Lung (tissue), 12 donors: ENCODE data around the gene HCST. TPM values are rescaled to one million over a fixed set of nuclear protein-coding genes. Genes with fewer than 3 reads are reported as not detected.

Experiments
- ATAC-seq: fragments of 200-7000 bp; cut with Tn5 transposase; one replicate; pipeline ENCODE4 v1.9.1; 2020; ENCODE audit warnings: moderate number of reproducible peaks; ENCODE audit not compliant: insufficient read depth, low FRiP score
- DNase-seq, 3 donors: peaks; one replicate each; pipeline ENCODE4 v3.0.0-alpha.2; 2013 to 2017
- H3K27ac ChIP-seq, 2 donors: one replicate each; pipeline ENCODE4 v1.5.1; 2013; ENCODE audit warnings: mild to moderate bottlenecking in 2 of 2, moderate library complexity in 2 of 2, control low read depth in 1 of 2, inconsistent platforms in 1 of 2, low read depth in 1 of 2, low read length in 1 of 2
- H3K27me3 ChIP-seq, 3 donors: one replicate each; pipeline ENCODE4 v1.5.1; 2013; ENCODE audit warnings: low read length in 2 of 3; ENCODE audit not compliant: control insufficient read depth in 3 of 3, insufficient read depth in 3 of 3
- H3K36me3 ChIP-seq, 4 donors: one replicate each; pipeline ENCODE4 v1.5.1; 2013; ENCODE audit warnings: low read length in 4 of 4, mild to moderate bottlenecking in 1 of 4, moderate library complexity in 1 of 4; ENCODE audit not compliant: control insufficient read depth in 4 of 4, insufficient read depth in 4 of 4
- H3K4me1 ChIP-seq, 5 donors: one replicate each; pipeline ENCODE4 v1.5.1; 2013; ENCODE audit warnings: low read length in 5 of 5, mild to moderate bottlenecking in 2 of 5, moderate library complexity in 1 of 5; ENCODE audit not compliant: control insufficient read depth in 5 of 5, insufficient read depth in 5 of 5
- H3K4me3 ChIP-seq: one replicate; pipeline ENCODE4 v1.5.1; 2013; ENCODE audit warnings: mild to moderate bottlenecking, control low read depth, moderate library complexity
- H3K9ac ChIP-seq, 2 donors: one replicate each; pipeline ENCODE4 v1.5.1; 2013; ENCODE audit warnings: low read length in 2 of 2, control low read depth in 1 of 2; ENCODE audit not compliant: insufficient read depth in 1 of 2
- H3K9me3 ChIP-seq, 4 donors: one replicate each; pipeline ENCODE4 v1.5.1; 2013; ENCODE audit warnings: low read length in 3 of 4, mild to moderate bottlenecking in 1 of 4, moderate library complexity in 1 of 4; ENCODE audit not compliant: control insufficient read depth in 4 of 4, insufficient read depth in 3 of 4
- WGBS, 2 donors: extraction: QIAGEN DNeasy Blood & Tissue Kit; methylation state at CpG; one replicate each; pipeline ENCODE4 v1.1.7; 2013; 5-methylcytosine and 5-hydroxymethylcytosine counted together
- polyA plus RNA-seq, 2 donors: library from polyadenylated mRNA; stranded (reverse); fragments of 200-250 nt; gene quantifications; one replicate each; pipeline ENCODE4 v1.2.1, GENCODE V29; 2013
- total RNA-seq, 2 donors: library from RNA; depleted of rRNA in 1 of 2; stranded (reverse); fragments of >200 nt in 1 of 2; gene quantifications; one replicate each; pipeline ENCODE4 v1.2.1, GENCODE V29; 2014 to 2021
- TF ChIP-seq, protein P1 (sequence below): IDR thresholded peaks from 2 replicates; pipeline ENCODE4 v1.5.1; 2012; ENCODE audit warnings: mild to moderate bottlenecking; ENCODE audit errors: control extremely low read depth, extremely low read depth
- donor health status: control.
- donor health status: control.
- donor health status: Bipolar disorder and iron deficiency.
- donor health status: healthy.
- donor health status: DM: yes; HTN: yes; CAD: no.

Gene HCST
- total and polyA plus RNA-seq, 4 donors, result 5.4 to 118 (median 61.2) TPM

GRCh38 chr19:35885904-35886303 lies 16.4 kb upstream of the HCST start:
- H3K4me1 ChIP-seq, result no peaks in the 10 kb centered on the region
- H3K36me3 ChIP-seq, result peaks cover 0 to 30% (median 7%) of the 10 kb centered on the region in 4 donors
- 91 to 96% methylated on average over 7 to 8 of the region's 8 CpGs for WGBS, 2 donors
- H3K4me3 ChIP-seq, result no peak overlapping the region
- H3K9ac ChIP-seq, result no peak overlapping the region
- no peak for ATAC-seq
- H3K27ac ChIP-seq, result no peak overlapping the region
- TF ChIP-seq, protein P1, sequence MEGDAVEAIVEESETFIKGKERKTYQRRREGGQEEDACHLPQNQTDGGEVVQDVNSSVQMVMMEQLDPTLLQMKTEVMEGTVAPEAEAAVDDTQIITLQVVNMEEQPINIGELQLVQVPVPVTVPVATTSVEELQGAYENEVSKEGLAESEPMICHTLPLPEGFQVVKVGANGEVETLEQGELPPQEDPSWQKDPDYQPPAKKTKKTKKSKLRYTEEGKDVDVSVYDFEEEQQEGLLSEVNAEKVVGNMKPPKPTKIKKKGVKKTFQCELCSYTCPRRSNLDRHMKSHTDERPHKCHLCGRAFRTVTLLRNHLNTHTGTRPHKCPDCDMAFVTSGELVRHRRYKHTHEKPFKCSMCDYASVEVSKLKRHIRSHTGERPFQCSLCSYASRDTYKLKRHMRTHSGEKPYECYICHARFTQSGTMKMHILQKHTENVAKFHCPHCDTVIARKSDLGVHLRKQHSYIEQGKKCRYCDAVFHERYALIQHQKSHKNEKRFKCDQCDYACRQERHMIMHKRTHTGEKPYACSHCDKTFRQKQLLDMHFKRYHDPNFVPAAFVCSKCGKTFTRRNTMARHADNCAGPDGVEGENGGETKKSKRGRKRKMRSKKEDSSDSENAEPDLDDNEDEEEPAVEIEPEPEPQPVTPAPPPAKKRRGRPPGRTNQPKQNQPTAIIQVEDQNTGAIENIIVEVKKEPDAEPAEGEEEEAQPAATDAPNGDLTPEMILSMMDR, result no peak
- no peaks in the 10 kb centered on the region for H3K9me3 ChIP-seq
- no peak for DNase-seq
- no peaks in the 10 kb centered on the region for H3K27me3 ChIP-seq

GRCh38 chr19:35887197-35887596 lies 15.1 kb upstream of the HCST start:
- 92 to 94% methylated on average over 5 of the region's 5 CpGs for WGBS, 2 donors

DNA sequence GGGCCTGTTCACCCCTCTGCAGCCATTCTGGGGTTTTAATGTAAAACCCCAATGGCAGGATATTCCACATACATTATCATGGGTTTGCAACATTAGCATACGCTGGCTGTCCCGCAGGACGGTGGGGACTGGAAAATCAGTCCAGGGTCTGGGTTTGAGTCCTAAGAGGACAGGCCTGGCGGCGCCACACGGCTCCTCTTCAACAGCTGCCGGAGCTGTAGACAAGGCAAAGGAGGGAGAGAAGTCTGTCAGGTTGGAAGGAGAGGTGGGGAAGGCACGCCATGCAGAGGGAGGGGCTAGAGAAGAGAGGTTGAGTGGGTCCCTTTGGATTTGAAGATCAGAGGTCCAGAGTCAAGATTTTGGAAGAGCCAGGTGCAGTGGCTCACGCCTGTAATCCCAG lies 13.9 kb upstream of the HCST start:
- H3K9me3 ChIP-seq, result no peaks in the 10 kb centered on the region
- WGBS, 2 donors, result 96% methylated on average over 9 of the region's 9 CpGs
- TF ChIP-seq, protein P1, result no peak
- no peak overlapping the region for H3K27ac ChIP-seq
- H3K36me3 ChIP-seq, result peaks cover 0 to 32% (median 7%) of the 10 kb centered on the region in 4 donors
- H3K9ac ChIP-seq, result no peak overlapping the region
- ATAC-seq (no peak), DNase-seq (no peak)
- no peaks in the 10 kb centered on the region for H3K4me1 ChIP-seq
- no peak overlapping the region for H3K4me3 ChIP-seq
- H3K27me3 ChIP-seq, result no peaks in the 10 kb centered on the region

More at GRCh38 chr19:35887197-35887596, 15.1 kb upstream of the HCST start:
- no peaks in the 10 kb centered on the region for H3K4me1 ChIP-seq
- no peaks in the 10 kb centered on the region for H3K27me3 ChIP-seq
- H3K9me3 ChIP-seq, result no peaks in the 10 kb centered on the region
- TF ChIP-seq, protein P1, result no peak
- H3K9ac ChIP-seq, result no peak overlapping the region
- peaks cover 0 to 30% (median 7%) of the 10 kb centered on the region in 4 donors for H3K36me3 ChIP-seq
- no peak overlapping the region for H3K27ac ChIP-seq
- ATAC-seq (no peak), DNase-seq (no peak)
- no peak overlapping the region for H3K4me3 ChIP-seq
